Panc1 (cell line): ENCODE results near the gene HACD2. TPM values are rescaled to one million over a fixed set of nuclear protein-coding genes. Genes with fewer than 3 reads are reported as not detected.

ENCODE experiments used
- ATAC-seq: fragments of 200-7000 bp; cut with Tn5 transposase; 2 replicates; pipeline ENCODE4 v1.9.1; 2020; ENCODE audit warnings: mild to moderate bottlenecking, moderate library complexity
- BruUV-seq: library from RNA; stranded (reverse); fragments of 400-500 nt; replicated peaks from 2 replicates; lab custom pipeline; 2021; lab: Mats Ljungman, UMichigan
- CTCF ChIA-PET: fragments of 300-600 bp; sonication (Branson Sonifier 250); formaldehyde crosslinking; loops from one replicate; lab custom pipeline; 2022; ENCODE audit warnings: antibody characterized with exemption; lab: Charles Lee
- POLR2A ChIA-PET: fragments of 300-600 bp; sonication (Branson Sonifier 250); formaldehyde crosslinking; loops from one replicate; lab custom pipeline; 2022; ENCODE audit warnings: antibody characterized with exemption; lab: Charles Lee
- DNase-seq: peaks from one replicate; pipeline ENCODE4 v3.0.0-alpha.2; 2010; ENCODE audit warnings: low read depth, low spot score
- H3K27ac ChIP-seq: 2 replicates; pipeline ENCODE4 v1.5.1; 2011; ENCODE audit warnings: mild to moderate bottlenecking, low read length, inconsistent platforms
- H3K27me3 ChIP-seq: fragments of 200-500 bp; sonication (Bioruptor generic); 2 replicates; pipeline ENCODE4 v1.6.0; 2014; ENCODE audit warnings: low read length, inconsistent platforms; ENCODE audit not compliant: control insufficient read depth, insufficient read depth
- H3K36me3 ChIP-seq: fragments of 200-500 bp; sonication (Bioruptor generic); 2 replicates; pipeline ENCODE4 v1.5.1; 2014; ENCODE audit warnings: inconsistent platforms, mild to moderate bottlenecking, low read length, moderate library complexity; ENCODE audit not compliant: control insufficient read depth, insufficient read depth
- H3K4me1 ChIP-seq: 2 replicates; pipeline ENCODE4 v1.5.1; 2011; ENCODE audit warnings: inconsistent platforms, mild to moderate bottlenecking, low read length, moderate library complexity; ENCODE audit not compliant: control insufficient read depth, insufficient read depth
- H3K4me3 ChIP-seq, 2 experiments: 2 replicates each; pipeline ENCODE4 v1.5.1; 2011 to 2012; ENCODE audit warnings: low read depth in 2 of 2, low read length in 2 of 2, mild to moderate bottlenecking in 2 of 2, inconsistent platforms in 1 of 2, moderate library complexity in 1 of 2
- H3K9me3 ChIP-seq: fragments of 200-500 bp; sonication (Bioruptor generic); 2 replicates; pipeline ENCODE4 v1.5.1; 2014; ENCODE audit warnings: low read depth, mild to moderate bottlenecking, inconsistent platforms, low read length, moderate library complexity; ENCODE audit not compliant: control insufficient read depth, insufficient read depth
- POLR2AphosphoS5 ChIP-seq: IDR thresholded peaks from 2 replicates; pipeline ENCODE4 v1.6.1; 2012; ENCODE audit warnings: mild to moderate bottlenecking, low read depth, low read length, moderate library complexity
- REST ChIP-seq, 2 experiments: IDR thresholded peaks; 2 replicates each; pipeline ENCODE4 v1.6.1; 2011 to 2012; ENCODE audit warnings: low read depth in 2 of 2, control low read depth in 1 of 2, low read length in 1 of 2, mild to moderate bottlenecking in 1 of 2, moderate library complexity in 1 of 2; ENCODE audit not compliant: insufficient read depth in 1 of 2
- SIN3A ChIP-seq: IDR thresholded peaks from 2 replicates; pipeline ENCODE4 v1.6.1; 2012; ENCODE audit warnings: low read depth, mild to moderate bottlenecking, low read length, moderate library complexity, borderline replicate concordance; ENCODE audit not compliant: insufficient read depth
- TCF7L2 ChIP-seq: IDR thresholded peaks from 2 replicates; pipeline ENCODE4 v1.6.1; 2011; ENCODE audit warnings: mild to moderate bottlenecking, low read depth, low read length, inconsistent platforms
- in situ Hi-C: cut with HindIII; loops from 2 replicates; pipeline ENCODE4 v1.10.0; 2016; ENCODE audit warnings: low sequenced_read_pairs, low pct_unique_long_range_greater_than_20kb
- intact Hi-C: fragments of 100-400 bp; cut with micrococcal nuclease; formaldehyde crosslinking; loops from one replicate; pipeline ENCODE4 v1.10.0; 2022; ENCODE audit not compliant: unreplicated experiment
- total RNA-seq: library from RNA; stranded (reverse); gene quantifications from one replicate; pipeline ENCODE4 v1.2.1, GENCODE V29; 2021; ENCODE audit not compliant: unreplicated experiment
- TF ChIP-seq, protein P1 (sequence below): fragments of 450-650 bp; IDR thresholded peaks from 2 replicates; pipeline ENCODE4 v1.5.1; 2017; ENCODE audit warnings: mild to moderate bottlenecking

Gene HACD2
- total RNA-seq, 1 experiment from 2014 or later = 58.6 TPM

DNA sequence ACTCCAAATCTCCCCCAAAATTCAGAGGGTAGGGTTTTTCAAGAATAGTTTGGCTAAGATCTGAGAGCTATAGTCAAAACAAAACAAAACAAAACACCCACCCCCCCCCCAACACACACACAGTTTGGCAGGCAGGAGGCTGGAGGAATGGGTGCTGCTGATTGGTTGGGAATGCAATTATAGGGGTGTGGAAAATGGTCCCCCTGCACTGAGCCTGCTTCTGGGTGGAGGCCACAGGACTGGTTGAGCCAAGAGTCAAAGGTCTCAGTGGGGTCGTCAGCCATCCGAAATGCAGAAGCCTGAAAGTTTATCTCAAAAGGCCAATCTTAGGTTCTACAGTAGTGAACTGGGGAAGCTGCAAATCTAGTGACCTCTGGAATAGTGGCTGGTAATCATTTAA is 2.5 kb upstream of the HACD2 start:
- DNase-seq = no peak
- in situ Hi-C loops = no loop called here
- no peak for ATAC-seq
- intact Hi-C loops = no loop called here
- Histone ChIP-seq H3K36me3 (no peaks in the 10 kb centered on the region; the same call in none of the 2 replicates), H3K27me3 (no peaks in the 10 kb centered on the region), H3K4me3 (no peak overlapping the region; a peak in 1 of 4 replicates), H3K4me1 (peaks cover 24% of the 10 kb centered on the region), H3K9me3 (peaks cover 8% of the 10 kb centered on the region; the same call in 1 of the 2 replicates), H3K27ac (no peak overlapping the region)
- BruUV-seq = no TSS peak
- ChIA-PET POLR2A (interaction anchor here (0.6 to 1.0 kb wide), 2 partner anchors 15 to 91 kb away, joined by 4 to 8 read pairs; no protein-coding TSS in a partner anchor), CTCF (no interaction called here)
- TF ChIP-seq SIN3A (no peak), REST (IDR thresholded peaks at IDR 0.05; ENCODE audit: insufficient read depth in 1 of 2, low read depth in 2 of 2, low read length in 1 of 2) (no peak), TCF7L2 (no peak), POLR2AphosphoS5 (no peak)
- TF ChIP-seq, protein P1, sequence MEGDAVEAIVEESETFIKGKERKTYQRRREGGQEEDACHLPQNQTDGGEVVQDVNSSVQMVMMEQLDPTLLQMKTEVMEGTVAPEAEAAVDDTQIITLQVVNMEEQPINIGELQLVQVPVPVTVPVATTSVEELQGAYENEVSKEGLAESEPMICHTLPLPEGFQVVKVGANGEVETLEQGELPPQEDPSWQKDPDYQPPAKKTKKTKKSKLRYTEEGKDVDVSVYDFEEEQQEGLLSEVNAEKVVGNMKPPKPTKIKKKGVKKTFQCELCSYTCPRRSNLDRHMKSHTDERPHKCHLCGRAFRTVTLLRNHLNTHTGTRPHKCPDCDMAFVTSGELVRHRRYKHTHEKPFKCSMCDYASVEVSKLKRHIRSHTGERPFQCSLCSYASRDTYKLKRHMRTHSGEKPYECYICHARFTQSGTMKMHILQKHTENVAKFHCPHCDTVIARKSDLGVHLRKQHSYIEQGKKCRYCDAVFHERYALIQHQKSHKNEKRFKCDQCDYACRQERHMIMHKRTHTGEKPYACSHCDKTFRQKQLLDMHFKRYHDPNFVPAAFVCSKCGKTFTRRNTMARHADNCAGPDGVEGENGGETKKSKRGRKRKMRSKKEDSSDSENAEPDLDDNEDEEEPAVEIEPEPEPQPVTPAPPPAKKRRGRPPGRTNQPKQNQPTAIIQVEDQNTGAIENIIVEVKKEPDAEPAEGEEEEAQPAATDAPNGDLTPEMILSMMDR = no peak

DNA sequence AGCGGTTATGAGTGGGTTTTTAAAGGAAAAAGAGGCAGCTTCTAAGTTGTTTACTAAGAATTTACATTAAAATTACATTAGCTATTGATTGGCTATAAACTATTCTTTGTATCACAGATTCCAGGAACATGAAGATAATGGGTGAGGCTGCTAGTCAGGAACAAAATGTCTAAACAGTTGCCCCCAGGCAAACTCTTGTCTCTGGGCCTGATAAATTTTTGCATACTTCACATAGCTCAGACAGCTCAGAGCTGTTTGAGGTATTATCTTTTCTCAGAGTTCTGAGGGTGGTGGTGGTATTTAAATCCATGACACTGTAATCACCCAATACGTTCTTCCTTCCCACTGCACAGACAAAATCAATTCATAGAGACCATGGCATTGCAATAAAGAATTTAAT is 2.1 kb upstream of the HACD2 start:
- CTCF ChIA-PET = no interaction called here
- Histone ChIP-seq H3K4me3 (peak overlapping the region; percentile 92 to 98; a peak in 3 of 4 replicates), H3K36me3 (peaks cover 1% of the 10 kb centered on the region), H3K9me3 (peaks cover 8% of the 10 kb centered on the region; the same call in 1 of the 2 replicates), H3K27me3 (no peaks in the 10 kb centered on the region), H3K27ac (peak overlapping the region; percentile 100), H3K4me1 (peaks cover 28% of the 10 kb centered on the region)
- intact Hi-C loops (no loop called here), in situ Hi-C loops (no loop called here)
- no peak for ATAC-seq
- no peak for DNase-seq
- BruUV-seq = no TSS peak
- POLR2A ChIA-PET = interaction anchor here (0.5 to 1.0 kb wide), 3 partner anchors 10 to 18 kb away, joined by 3 to 5 read pairs (median 4); no protein-coding TSS in a partner anchor
- TF ChIP-seq, protein P1 = no peak
- no peak for TF ChIP-seq TCF7L2
- TF ChIP-seq POLR2AphosphoS5 = no peak
- no peak for TF ChIP-seq REST (IDR thresholded peaks at IDR 0.05; ENCODE audit: insufficient read depth in 1 of 2, low read depth in 2 of 2, low read length in 1 of 2)
- no peak for TF ChIP-seq SIN3A
